Neural cell (in vitro differentiated cells): ENCODE data around the gene GRIK3.
A peak's percentile ranks its signal among the peaks of the same experiment; 100 is the strongest.

Experiments used
- EP300 ChIP-seq: fragments of 450-650 bp; conservative IDR thresholded peaks from 2 replicates; pipeline ENCODE4 v1.6.1; 2014; ENCODE audit warnings: antibody characterized with exemption, mild to moderate bottlenecking, moderate library complexity; ENCODE audit not compliant: poor library complexity, severe bottlenecking
- EZH2 ChIP-seq: fragments of 200-600, 300-800 bp; shearing (Covaris generic), sonication (generic); IDR thresholded peaks from 2 replicates; pipeline ENCODE4 v1.6.1; 2014; ENCODE audit warnings: antibody characterized with exemption, low read length, borderline replicate concordance, mild to moderate bottlenecking; ENCODE audit not compliant: insufficient read depth, poor library complexity, severe bottlenecking
- MXI1 ChIP-seq: fragments of 450-650 bp; conservative IDR thresholded peaks from 2 replicates; pipeline ENCODE4 v1.6.1; 2014; ENCODE audit warnings: antibody characterized with exemption, mild to moderate bottlenecking; ENCODE audit not compliant: poor library complexity, severe bottlenecking
- POLR2AphosphoS5 ChIP-seq: IDR thresholded peaks from 2 replicates; pipeline ENCODE4 v1.6.1; 2012
- RAD21 ChIP-seq: fragments of 450-650 bp; conservative IDR thresholded peaks from 2 replicates; pipeline ENCODE4 v1.6.1; 2014; ENCODE audit warnings: antibody characterized with exemption, mild to moderate bottlenecking, moderate library complexity
- SMC3 ChIP-seq: fragments of 450-650 bp; conservative IDR thresholded peaks from 2 replicates; pipeline ENCODE4 v1.6.1; 2014; ENCODE audit warnings: antibody characterized with exemption, mild to moderate bottlenecking, moderate library complexity; ENCODE audit not compliant: poor library complexity
- TAF1 ChIP-seq: IDR thresholded peaks from 2 replicates; pipeline ENCODE4 v1.6.1; 2012; ENCODE audit warnings: low read depth
- TF ChIP-seq, protein P1 (sequence below): fragments of 450-650 bp; IDR thresholded peaks from 2 replicates; pipeline ENCODE4 v1.5.1; 2014; ENCODE audit warnings: antibody characterized with exemption, mild to moderate bottlenecking, moderate library complexity; ENCODE audit not compliant: poor library complexity, severe bottlenecking
- TF ChIP-seq, protein P2 (sequence below): IDR thresholded peaks from 2 replicates; pipeline ENCODE4 v1.6.1; 2012; ENCODE audit warnings: borderline replicate concordance

DNA sequence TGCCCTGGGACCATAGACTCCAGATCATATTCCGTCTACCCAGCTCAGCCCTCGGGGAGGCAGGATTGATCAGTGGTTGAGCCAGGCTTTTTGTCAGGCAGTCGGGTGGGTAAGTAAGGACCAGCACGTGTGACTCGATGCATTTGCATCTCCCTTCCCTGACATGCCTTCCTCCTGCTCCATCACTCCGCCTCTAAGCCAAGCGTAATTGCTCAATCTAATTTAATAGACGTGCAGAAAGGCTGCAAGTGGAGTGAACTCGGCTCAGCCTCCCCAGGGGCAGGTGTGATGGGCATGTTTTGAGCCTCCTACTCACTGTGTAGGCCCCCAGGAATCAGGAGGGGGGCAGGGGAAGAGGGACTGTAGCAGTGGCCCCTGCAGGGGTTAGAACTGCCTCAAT, 34.6 kb upstream of the GRIK3 start:
- TF ChIP-seq, protein P1, sequence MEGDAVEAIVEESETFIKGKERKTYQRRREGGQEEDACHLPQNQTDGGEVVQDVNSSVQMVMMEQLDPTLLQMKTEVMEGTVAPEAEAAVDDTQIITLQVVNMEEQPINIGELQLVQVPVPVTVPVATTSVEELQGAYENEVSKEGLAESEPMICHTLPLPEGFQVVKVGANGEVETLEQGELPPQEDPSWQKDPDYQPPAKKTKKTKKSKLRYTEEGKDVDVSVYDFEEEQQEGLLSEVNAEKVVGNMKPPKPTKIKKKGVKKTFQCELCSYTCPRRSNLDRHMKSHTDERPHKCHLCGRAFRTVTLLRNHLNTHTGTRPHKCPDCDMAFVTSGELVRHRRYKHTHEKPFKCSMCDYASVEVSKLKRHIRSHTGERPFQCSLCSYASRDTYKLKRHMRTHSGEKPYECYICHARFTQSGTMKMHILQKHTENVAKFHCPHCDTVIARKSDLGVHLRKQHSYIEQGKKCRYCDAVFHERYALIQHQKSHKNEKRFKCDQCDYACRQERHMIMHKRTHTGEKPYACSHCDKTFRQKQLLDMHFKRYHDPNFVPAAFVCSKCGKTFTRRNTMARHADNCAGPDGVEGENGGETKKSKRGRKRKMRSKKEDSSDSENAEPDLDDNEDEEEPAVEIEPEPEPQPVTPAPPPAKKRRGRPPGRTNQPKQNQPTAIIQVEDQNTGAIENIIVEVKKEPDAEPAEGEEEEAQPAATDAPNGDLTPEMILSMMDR = no peak
- TF ChIP-seq EZH2 (no peak), POLR2AphosphoS5 (peak; percentile 100), SMC3 (peak; percentile 43), MXI1 (peak; percentile 77), TAF1 (no peak), EP300 (peak; percentile 97), RAD21 (peak; percentile 43)
- TF ChIP-seq, protein P2, sequence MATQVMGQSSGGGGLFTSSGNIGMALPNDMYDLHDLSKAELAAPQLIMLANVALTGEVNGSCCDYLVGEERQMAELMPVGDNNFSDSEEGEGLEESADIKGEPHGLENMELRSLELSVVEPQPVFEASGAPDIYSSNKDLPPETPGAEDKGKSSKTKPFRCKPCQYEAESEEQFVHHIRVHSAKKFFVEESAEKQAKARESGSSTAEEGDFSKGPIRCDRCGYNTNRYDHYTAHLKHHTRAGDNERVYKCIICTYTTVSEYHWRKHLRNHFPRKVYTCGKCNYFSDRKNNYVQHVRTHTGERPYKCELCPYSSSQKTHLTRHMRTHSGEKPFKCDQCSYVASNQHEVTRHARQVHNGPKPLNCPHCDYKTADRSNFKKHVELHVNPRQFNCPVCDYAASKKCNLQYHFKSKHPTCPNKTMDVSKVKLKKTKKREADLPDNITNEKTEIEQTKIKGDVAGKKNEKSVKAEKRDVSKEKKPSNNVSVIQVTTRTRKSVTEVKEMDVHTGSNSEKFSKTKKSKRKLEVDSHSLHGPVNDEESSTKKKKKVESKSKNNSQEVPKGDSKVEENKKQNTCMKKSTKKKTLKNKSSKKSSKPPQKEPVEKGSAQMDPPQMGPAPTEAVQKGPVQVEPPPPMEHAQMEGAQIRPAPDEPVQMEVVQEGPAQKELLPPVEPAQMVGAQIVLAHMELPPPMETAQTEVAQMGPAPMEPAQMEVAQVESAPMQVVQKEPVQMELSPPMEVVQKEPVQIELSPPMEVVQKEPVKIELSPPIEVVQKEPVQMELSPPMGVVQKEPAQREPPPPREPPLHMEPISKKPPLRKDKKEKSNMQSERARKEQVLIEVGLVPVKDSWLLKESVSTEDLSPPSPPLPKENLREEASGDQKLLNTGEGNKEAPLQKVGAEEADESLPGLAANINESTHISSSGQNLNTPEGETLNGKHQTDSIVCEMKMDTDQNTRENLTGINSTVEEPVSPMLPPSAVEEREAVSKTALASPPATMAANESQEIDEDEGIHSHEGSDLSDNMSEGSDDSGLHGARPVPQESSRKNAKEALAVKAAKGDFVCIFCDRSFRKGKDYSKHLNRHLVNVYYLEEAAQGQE = peak; percentile 95
